HL-60 (cell line): ENCODE data around the gene DPYSL4.

Experiments
- DNase-seq, 2 experiments: peaks; one replicate each; pipeline ENCODE4 v3.0.0-alpha.2; 2010 to 2020; ENCODE audit warnings: low read depth in 1 of 2, low spot score in 1 of 2
- H3K27ac ChIP-seq: fragments of 250-450 bp; sonication (Bioruptor Pico); replicated peaks from 2 replicates; pipeline ENCODE4 v1.5.1; 2020; ENCODE audit warnings: mild to moderate bottlenecking, moderate library complexity
- H3K27me3 ChIP-seq: fragments of 250-450 bp; sonication (Bioruptor Pico); 2 replicates; pipeline ENCODE4 v1.5.1; 2021; ENCODE audit warnings: mild to moderate bottlenecking, moderate library complexity; ENCODE audit not compliant: insufficient read depth, poor library complexity, severe bottlenecking
- H3K4me3 ChIP-seq: replicated peaks from 2 replicates; pipeline ENCODE4 v1.5.1; 2011; ENCODE audit warnings: mild to moderate bottlenecking, control low read depth, low read length; ENCODE audit not compliant: insufficient read depth
- GABPA ChIP-seq: IDR thresholded peaks from 2 replicates; pipeline ENCODE4 v1.6.1; 2012; ENCODE audit warnings: low read depth
- POLR2AphosphoS5 ChIP-seq: IDR thresholded peaks from 2 replicates; pipeline ENCODE4 v1.6.1; 2012; ENCODE audit warnings: low read depth
- SPI1 ChIP-seq: IDR thresholded peaks from 2 replicates; pipeline ENCODE4 v1.6.1; 2012; ENCODE audit warnings: low read depth, mild to moderate bottlenecking, borderline replicate concordance
- TF ChIP-seq, protein P1 (sequence below): IDR thresholded peaks from one replicate; pipeline ENCODE4 v1.5.1; 2011; ENCODE audit warnings: low read length, control low read depth, inconsistent platforms; ENCODE audit not compliant: insufficient read depth
- TF ChIP-seq, protein P2 (sequence below): IDR thresholded peaks from 2 replicates; pipeline ENCODE4 v1.6.1; 2012; ENCODE audit warnings: low read depth; ENCODE audit not compliant: insufficient replicate concordance

The DPYSL4 gene

DNA sequence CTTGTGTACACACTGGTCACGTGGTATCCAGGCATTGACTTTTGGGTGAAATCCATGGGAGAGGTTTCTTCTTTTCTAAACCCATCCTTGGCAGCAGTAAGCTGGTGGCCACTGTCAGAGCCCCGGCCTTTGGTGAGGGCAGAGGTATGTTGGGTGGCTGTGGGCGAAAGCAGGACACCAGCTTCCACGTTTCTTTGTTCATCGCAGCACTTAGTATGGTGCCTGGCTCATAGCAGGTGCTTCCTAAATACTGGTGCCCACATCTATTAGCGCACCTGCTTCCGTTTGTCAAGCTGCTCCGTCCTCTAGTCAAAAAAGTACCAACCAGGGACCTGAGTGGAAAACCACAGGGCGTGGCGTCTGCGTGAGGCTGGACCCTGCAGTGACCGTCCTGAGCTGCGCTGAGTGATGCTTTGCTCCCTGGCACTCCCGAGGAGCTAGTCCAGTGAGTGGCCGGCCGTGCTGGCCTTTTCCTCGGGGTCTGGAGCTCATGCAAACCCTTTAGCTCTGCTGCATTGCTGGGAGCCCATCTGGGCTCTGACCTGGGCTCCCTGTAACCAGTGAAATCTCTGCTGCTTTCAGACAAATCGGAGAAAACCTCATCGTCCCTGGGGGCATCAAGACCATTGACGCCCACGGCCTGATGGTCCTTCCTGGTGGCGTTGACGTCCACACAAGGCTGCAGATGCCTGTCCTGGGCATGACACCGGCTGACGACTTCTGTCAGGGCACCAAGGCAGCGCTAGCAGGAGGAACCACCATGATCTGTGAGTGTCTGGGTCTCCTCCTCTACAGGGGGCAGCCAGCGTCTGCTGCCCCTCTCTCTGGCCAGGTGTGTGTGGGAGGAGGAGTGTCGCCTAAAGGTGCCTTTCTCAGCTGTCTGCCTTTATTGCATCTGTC lies 5.6 kb downstream of the DPYSL4 start:
- Histone ChIP-seq H3K27ac (no peak overlapping the region), H3K27me3 (peaks cover 17% of the 10 kb centered on the region), H3K4me3 (no peak overlapping the region)
- TF ChIP-seq, protein P1, sequence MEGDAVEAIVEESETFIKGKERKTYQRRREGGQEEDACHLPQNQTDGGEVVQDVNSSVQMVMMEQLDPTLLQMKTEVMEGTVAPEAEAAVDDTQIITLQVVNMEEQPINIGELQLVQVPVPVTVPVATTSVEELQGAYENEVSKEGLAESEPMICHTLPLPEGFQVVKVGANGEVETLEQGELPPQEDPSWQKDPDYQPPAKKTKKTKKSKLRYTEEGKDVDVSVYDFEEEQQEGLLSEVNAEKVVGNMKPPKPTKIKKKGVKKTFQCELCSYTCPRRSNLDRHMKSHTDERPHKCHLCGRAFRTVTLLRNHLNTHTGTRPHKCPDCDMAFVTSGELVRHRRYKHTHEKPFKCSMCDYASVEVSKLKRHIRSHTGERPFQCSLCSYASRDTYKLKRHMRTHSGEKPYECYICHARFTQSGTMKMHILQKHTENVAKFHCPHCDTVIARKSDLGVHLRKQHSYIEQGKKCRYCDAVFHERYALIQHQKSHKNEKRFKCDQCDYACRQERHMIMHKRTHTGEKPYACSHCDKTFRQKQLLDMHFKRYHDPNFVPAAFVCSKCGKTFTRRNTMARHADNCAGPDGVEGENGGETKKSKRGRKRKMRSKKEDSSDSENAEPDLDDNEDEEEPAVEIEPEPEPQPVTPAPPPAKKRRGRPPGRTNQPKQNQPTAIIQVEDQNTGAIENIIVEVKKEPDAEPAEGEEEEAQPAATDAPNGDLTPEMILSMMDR = no peak
- TF ChIP-seq SPI1 = no peak
- TF ChIP-seq POLR2AphosphoS5 = no peak
- DNase-seq = no peak

DNA sequence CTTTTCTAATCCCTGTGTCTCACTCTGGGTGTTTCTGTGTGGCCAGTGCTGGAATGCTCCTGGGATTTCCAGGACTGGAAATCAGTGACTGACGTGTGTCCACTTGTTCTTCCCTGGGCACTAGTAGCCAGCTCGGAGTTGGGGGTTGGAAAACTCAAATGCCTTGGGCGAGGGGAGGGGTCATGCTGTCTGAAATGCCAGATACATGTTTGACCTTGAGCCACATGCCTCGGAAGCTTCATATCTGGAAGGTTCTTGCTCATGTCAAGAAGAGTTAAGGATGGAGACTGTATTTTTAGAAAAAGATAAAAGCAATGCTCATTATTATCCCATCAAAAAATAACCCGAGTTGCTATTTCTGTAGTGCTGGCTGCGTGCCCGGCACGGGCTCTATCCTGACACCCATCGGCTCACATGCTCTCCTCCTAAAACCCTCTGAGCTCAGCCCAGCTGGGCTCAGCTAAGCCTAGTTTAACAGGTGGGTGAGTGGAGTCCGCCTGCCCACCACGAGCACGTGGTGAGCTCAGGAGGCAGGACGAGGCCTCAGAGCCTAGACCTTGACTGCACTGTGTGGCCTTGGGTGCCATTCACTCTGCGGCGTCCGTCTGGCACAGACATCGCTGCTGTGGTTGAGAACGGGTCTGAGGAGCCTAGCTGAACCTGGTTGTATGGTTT lies 6.4 kb downstream of the DPYSL4 start:
- Histone ChIP-seq H3K27ac (no peak overlapping the region), H3K4me3 (no peak overlapping the region), H3K27me3 (peaks cover 9% of the 10 kb centered on the region)
- no peak for DNase-seq
- TF ChIP-seq SPI1 (no peak), POLR2AphosphoS5 (no peak), GABPA (no peak)
- TF ChIP-seq, protein P2, sequence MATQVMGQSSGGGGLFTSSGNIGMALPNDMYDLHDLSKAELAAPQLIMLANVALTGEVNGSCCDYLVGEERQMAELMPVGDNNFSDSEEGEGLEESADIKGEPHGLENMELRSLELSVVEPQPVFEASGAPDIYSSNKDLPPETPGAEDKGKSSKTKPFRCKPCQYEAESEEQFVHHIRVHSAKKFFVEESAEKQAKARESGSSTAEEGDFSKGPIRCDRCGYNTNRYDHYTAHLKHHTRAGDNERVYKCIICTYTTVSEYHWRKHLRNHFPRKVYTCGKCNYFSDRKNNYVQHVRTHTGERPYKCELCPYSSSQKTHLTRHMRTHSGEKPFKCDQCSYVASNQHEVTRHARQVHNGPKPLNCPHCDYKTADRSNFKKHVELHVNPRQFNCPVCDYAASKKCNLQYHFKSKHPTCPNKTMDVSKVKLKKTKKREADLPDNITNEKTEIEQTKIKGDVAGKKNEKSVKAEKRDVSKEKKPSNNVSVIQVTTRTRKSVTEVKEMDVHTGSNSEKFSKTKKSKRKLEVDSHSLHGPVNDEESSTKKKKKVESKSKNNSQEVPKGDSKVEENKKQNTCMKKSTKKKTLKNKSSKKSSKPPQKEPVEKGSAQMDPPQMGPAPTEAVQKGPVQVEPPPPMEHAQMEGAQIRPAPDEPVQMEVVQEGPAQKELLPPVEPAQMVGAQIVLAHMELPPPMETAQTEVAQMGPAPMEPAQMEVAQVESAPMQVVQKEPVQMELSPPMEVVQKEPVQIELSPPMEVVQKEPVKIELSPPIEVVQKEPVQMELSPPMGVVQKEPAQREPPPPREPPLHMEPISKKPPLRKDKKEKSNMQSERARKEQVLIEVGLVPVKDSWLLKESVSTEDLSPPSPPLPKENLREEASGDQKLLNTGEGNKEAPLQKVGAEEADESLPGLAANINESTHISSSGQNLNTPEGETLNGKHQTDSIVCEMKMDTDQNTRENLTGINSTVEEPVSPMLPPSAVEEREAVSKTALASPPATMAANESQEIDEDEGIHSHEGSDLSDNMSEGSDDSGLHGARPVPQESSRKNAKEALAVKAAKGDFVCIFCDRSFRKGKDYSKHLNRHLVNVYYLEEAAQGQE = peak; percentile 10
- TF ChIP-seq, protein P1 = no peak

DNA sequence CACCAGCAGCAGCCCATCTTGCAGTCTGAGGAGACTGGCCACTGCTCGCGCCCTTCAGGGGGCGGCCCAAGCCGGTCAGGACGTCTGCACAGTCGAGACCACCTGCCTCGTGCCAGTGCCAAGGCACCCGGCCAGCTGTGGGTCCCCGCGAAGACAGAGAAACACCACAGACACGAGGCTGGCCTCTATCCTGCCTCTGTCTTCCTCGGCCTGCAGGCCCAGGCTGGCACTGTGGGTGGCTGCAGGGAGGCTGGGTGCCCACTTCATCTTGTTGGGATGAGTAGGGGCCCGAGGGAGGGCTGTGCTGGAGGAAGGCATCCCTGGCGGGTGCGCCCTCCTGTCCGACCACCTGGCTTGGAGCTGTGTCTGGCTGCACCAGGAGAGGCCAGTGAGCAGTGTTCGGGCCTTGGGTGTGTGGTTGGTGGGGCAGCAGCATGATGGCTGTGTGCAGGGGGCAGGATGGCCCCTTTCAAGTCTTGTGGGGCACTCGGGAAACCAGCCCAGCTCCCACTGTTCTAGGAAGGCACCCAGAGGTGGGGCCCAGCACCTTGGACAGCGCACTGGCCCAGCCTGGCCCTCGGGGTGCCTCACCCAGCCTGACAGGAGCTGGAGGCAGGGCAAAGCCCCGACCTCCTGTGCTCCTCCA lies 7.3 kb downstream of the DPYSL4 start:
- H3K27ac ChIP-seq = no peak overlapping the region
- DNase-seq = peak in 1 of 2 experiments; percentile 10

More for the DNA sequence above, 7.3 kb downstream of the DPYSL4 start:
- TF ChIP-seq, protein P2 = peak; percentile 96
- TF ChIP-seq GABPA = no peak
- peaks cover under 1% of the 10 kb centered on the region for H3K27me3 ChIP-seq
- H3K4me3 ChIP-seq = no peak overlapping the region
